Kidney glomerular epithelial cell (primary cell): ENCODE data around the gene INHBB.
"Not testable (repeated sequence)": the region's sequence is repeated elsewhere in the genome, so short reads cannot be mapped to it uniquely, and the experiment has no call there.

Experiments
- DNase-seq: peaks from one replicate; lab custom pipeline; 2025; lab: John Stamatoyannopoulos, UW

The INHBB gene

DNA sequence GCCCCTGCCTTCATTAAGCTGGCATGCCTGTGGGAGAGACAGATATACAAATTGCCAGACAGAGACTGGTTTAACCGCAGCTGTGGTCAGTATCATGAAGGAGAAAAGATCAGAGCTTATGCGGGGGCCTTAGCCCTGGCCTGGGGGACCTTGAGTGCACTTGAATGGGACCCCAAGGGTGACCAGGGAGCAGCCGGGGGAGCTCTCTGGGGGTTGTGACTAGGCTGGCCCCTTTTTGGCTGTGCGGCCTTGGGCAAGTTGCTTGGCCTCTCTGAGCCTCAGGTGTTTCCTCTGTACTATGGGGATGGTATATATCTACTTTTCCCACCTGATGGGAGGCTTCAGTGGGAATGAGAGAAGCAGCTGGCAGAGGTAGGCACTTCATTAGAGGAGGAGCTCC is 35.7 kb downstream of the INHBB start:
- no peak for DNase-seq

DNA sequence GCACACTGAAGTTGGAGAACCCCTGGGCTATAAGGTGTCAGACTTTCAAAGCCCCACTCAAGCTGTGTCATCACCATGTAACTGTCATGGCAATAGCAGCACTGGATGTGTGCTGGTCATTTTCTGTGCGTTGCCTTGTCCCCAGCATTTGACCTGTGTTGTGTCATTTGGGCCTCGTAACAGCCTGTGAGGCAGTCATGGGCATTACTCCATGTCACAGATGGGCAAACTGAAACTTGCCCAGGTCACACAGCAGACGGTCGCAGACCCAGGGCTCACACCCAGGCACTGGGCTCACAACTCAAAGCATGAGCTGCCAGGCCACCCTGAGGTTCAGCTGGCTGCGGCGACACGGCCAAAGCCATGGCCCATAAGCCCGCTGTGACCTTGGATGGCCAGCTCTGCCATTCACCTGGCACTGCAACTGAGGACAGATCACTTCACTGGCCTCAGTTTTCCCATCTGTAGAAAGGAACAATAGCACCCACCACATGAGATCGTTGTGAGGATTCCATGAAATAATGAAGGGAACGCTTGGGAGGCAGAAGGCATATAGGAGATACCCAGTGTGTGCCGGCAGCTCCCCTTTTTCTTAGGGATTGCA is 36.7 kb downstream of the INHBB start:
- no peak for DNase-seq

DNA sequence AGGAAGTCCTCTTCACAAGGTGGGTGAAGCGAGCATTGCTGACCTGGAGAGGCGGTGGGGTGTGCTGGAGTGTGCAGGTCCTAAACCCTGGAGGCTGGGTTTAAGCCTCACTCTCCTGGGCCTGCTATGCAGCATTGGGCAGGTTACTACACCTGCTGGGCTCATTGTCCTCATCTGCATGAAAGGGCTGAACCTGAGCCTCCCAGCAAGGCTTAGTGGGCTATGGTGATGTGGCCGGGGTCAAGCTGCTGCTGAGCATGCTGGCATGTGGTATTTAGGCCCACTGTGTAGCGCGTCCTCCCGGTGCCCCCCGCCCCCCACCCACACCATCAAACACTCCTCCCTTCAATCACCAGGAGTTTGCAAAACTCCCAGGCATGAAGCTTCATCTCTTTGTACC is 37.3 kb downstream of the INHBB start:
- no peak for DNase-seq

DNA sequence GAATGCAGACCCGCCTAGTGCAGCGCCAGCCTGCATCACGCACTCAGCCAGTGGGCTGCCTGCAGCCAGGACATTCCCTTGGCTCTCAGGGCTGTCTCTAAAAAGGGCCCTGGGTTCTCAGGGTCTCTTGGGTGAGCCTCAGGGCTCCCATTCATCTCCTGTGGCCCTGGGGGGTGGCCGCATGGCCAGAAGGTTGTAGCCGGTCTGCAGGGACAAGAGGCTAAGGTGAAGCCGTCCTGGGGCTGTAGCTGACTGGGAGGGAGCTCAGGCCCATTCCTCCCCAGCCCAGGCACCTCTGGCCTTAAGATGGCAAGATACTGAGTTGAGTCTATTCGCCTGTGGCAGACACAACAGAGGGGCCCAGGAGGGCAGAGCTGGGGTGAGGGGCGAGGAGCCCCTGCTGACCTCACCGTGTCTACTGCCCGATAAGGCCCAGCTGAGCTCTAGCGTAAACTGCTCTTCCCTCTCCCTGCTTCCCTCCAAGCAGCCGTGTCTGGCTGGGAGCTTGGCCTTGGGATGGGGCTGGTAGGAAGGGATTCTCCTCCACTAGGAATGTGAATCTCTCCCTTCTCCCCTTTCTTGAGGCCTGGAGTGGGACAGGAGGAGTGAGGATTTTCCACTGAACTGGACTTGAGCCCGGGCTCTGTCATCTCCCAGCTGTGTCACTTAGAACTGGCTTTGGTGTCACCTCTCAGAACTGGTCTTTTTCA is 37.9 kb downstream of the INHBB start:
- DNase-seq = no peak

DNA sequence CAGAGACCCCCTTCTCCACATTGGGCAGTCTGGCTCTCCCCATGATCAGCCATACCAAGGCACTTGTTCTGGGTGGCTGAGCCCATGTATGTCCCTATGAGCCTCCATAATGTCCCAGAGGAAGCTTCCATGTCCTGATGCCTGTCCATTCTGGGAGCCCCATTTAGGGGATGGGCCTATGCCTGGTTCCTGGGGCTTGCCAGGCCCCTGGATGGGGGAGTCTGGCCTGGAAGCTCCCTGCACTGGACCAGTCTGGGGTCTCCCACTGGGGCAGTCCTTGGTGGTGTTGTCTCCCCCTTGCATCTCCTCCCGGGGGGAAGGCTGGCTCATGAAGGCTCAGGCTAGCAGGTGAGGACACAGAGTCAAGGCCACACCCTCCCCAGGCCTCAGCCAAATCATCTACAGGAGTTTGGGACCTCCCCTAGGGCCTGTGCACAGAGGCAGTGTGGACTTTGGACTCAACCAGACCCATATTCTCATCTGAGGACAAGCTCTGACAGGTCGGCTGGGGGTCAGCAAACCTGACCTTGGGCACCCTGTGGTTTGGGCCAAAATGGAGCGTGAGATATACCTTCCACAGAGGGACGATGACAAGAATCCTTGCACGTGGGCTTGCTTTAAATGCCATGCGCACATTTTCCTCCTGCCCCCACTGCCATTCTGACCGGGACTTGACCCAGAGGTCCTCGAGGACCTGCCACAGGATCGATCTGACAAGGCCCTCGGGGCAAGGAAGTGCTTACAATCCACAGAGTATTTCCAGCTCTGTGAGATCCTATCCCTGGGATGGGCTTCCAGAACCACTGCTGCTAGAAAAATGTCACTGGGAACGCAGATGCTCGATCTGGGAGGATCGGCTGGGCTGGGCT is 38.8 kb downstream of the INHBB start:
- DNase-seq = no peak

DNA sequence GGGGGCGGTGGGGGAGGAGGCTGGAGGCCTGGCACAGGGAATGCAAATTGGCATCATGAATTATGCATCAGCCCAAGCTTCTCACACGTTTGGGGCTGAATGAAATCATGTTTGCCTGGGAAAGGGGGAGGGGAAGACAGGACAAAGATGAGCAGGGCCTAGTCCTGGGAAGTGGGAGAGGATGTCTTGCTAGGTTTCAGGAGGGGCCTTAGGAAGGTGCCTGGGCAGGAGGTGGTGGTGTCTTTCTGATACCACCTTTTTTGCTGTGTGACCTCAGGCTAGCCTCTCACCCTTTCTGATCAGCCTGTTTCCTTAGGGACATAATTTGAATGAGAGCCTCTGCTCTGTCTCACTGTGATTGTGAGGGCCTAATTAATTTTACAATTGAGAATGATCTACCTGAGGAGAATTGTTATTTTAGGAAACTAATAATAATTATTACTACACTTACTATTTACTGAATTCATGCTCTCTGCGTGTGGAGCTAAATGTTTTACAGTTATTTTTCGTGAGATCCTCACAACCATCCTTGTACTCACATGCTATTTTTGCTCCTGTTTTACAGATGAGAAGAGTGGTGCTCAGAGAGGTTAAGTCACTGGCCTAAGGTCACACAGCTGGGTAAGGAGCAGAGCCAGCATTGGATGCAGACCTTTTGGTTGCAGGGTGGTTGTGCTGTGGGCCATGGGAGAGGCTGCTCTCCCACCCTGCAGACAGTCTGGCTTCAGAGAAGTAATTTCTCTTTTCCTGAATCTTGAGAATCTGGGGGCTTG is 39.6 kb downstream of the INHBB start:
- no peak for DNase-seq

DNA sequence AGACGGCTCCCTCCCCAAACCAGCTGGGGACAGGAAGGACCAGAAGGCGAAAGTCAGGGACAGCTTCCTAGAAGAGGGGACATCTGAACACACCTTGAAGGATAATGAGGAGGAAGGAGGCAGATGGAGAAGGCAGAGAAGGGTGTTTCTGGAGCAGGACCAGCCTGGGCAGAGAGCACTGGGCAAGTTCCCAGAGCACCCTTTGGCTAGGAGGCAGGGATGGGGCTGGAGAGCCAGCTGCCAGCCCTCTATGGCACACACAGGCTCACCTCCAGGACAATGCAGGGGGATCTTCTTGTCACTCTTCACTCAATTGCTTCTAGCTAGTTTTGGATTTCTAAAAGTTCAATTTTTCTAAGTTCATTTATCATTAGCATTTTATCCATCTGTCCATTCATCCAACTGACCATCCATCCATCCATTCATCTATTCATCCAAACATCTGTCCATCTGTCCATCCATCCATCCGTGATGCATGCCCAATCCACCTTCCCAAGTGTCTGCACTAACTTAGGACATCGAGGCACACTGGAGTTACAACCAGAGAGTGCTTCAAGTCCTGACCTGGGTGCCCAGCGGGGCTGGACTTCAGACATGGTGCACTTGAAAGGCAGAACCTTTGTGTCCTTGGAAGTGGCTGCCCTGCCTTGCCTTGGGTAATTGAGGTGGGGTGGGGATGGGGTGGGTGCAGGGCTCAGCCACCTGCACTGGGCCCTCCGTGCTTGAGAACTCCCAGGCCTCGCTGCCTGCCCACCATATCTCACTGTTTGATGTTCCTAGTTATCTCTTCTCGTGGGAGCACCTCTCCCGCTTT is 42.5 kb downstream of the INHBB start:
- no peak for DNase-seq

DNA sequence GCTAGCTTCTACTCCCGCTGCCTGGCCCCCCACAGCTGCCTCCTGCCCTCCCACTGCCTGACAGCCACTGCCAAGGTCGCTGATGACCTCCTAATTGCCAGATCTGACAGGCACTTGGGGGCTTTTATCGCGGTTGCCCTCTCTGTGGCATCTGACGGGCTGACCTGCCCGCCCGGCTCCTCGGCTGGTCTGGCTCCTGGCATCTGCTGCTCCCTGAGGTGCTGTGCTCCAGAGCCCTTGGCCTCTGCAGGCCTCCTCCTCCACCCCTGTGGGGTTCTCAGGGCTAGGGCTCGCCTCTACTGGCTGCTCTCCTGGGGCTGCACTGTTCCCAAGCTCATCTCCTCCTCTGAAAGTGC is 43.1 kb downstream of the INHBB start:
- no peak for DNase-seq

DNA sequence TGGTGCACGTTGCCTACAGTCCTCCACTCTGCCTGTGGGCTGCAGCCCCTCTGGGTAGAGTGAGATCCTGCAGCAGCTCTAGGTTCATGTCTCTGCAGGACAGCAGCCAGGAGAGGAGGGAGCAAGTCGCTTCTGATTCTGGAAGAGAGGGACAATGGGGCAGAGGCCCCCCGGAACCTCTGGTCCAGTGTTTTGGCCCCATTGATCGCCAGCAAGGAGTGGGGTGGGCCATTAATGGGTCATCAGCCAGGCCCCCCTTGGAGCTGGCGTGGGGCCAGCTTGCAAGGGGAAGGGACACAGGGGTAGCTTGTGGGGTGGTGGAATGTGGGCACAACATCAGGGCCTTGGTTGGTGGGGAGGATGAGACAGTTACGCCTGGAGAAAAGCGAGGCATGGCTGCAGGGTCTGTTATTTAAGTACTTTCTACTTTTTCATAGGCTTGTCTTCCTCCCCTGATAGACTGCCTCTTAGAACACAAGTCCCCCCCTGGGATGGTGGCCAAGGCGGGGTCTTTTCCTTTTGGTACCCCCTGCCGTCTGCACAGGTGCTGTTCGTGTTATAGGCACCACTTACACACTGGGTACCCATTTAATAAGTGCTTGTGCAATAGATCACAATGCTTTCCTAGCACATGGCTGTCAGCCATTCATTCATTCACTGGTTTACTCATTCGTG is 44.6 kb downstream of the INHBB start:
- DNase-seq = no peak

DNA sequence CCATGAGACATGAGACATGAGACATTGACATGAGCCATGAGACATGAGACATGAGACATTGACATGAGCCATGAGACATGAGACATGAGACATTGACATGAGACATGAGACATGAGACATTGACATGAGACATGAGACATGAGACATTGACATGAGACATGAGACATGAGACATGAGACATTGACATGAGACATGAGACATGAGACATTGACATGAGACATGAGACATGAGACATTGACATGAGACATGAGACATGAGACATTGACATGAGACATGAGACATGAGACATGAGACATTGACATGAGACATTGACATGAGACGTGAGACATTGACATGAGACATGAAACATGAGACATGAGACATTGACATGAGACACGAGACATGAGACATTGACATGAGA is 45.4 kb downstream of the INHBB start:
- DNase-seq = not testable (repeated sequence)

DNA sequence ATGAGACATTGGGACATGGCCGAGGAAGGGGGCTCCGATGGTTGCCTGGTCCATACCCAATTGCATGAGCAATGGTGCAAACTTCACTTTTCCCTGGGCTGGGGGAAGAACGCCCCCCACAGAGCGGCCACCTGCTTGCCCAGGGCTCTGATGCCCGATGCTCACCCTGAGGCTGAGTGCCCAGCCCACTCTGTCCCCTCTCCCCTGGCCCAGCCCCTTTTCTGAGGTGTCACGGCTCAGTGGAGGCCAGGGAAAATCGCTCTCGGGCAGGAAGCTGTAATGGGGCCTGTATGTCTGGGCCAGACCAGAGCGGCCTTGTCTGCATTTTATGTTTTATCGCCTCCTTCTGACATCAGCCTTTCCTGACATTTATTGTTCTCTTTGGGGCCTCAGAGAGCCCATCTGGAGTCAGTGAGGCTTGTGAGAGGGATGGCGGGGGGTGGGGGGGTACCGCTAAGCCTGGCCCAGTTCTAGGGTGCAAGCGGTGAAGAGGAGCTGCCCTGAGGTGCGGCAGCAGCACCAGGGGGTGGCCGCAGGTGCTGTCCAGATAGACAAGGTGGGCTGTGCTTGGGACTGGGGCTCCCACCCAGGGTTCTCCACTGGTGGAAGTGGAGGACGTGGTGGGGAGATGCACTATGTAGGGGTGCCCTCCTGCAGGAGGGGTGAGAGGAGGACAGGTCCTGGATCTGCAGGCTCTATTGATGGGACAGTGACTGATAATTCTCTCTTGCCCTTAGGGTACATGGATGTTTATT is 46.2 kb downstream of the INHBB start:
- DNase-seq = no peak

DNA sequence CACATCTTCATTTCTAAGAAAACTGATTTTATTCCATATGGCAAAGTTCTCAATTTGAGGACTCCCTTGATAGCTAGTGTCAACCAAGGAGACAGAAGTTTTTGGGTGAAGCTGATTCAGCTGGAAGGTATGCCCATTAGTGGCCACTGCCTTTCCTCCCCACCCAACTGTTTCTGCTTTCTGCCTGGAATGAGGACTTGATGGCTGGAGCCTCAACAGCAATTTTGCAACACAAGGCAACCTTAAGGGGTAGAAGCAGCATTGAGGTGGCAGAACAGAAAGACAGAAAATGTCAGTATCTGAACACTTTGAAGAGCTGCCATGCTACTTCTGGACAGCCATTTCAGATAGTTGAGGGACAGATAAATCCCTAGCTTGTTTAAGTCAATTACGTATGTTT is 47.0 kb downstream of the INHBB start:
- DNase-seq = no peak

DNA sequence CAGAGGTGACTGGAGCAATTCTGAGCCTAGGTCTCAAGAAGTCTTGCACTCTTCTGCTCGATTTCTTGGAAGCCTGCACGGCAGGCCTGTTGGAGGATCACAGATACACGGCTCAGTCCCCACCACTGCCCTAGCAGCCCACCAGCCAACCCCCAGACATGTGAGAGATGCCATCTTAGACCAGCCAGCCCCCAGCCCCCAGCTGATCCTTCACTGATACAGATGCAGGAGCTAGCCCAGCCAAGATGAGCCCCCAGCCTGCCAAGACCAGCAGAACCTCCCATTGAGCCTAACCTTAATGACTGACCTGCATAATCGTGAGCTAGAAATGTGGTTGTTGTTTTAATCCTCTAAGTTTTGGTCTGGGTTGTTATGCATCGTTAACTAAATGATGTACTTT is 47.5 kb downstream of the INHBB start:
- DNase-seq = no peak

DNA sequence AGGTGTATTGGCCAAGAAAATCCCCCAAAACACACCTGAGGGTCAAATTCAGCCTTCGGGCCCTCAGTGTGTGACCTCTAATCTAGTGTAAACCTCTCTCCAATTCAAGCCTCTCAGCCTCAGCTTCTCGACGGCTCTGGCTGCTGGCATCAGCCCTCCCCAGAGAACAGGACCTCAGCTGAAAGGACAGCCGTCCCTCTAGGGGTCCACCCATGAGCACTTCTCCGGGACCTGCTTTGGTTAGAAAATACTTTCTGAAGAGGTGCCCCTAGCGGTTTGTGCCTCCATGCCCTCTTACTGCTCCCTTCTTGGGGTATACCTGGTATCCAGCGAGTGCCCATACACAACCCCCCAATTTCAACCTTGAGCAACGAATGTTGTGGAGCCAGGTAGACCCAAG is 48.8 kb downstream of the INHBB start:
- DNase-seq = no peak

DNA sequence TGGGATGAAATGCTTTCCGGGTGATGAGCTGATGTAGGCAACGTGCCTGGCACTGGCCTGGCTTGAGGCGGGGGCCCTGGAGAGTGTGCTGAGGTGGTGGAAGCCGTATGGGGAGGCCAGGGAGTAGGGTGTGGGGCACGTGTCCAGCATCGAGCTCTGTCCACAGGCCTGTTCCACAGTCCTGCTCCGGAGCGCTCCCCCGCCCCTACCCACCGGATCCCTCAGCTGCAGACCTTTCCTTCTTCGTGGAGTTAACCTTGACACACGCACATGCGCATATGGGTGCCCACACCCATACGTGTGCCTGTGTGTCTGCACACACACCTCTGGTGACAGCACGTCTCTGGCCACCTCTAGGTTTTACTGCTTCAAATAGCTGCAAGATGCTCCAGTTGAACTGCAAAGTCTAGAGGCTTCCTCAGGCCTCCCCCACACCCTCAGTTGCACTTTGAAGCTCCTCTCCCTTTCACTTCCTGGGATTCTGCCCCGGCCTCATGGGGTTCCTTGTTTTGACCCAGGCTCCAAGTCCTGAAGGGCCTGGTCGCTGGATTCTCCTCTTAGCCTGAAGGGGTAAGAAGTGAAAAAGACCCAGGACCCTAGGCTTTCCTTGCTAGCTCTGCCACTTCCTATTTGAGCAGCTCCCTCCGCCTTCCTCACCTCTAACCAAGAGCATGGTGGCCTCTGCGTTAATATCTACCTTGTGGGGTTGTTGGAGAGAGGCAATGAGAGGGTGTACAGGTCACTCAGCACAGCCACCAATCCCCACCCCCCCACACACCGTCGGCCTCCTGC is 49.5 kb downstream of the INHBB start:
- DNase-seq = no peak

DNA sequence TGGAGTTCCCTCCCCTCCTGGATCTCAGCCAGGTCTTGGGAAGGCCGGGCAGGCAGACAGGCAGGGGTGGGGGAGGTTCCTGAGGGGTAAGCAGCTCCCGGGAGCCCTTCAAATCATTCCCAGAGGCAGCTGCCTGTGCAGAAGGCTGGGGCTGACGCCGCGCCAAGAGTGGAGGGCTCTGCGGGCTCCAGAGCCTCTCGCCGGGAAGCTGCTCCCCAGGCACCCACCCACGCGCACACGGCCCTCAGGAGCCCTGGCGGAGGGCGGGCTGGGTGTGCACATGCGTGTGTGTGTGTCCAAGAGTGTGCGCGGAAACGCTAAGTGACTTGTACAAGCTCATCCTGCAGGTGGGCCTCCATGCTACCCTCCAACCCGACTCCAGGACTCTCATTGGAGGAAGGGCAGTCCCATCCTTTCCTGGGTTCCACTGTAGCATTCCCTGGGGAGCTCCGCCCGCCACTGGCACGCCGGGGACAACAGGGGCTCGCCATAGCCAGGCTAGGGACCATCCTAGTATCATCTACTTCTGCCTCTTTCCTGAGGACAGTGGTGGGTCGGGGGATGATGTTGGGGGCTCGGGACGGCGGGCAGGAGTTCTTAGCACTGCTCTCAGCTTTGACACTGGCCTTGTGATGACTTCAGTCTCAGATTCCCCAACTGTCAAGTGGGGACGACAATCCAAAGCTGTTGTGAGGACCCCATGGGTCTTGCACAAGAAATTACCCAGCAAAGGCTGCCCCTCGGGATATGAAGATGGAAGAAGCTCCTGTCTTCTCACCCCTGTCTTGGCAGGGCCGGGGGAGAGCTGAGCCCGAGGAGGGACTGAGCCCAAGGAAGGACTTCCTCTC is 50.3 kb downstream of the INHBB start:
- DNase-seq = peak; percentile 7

DNA sequence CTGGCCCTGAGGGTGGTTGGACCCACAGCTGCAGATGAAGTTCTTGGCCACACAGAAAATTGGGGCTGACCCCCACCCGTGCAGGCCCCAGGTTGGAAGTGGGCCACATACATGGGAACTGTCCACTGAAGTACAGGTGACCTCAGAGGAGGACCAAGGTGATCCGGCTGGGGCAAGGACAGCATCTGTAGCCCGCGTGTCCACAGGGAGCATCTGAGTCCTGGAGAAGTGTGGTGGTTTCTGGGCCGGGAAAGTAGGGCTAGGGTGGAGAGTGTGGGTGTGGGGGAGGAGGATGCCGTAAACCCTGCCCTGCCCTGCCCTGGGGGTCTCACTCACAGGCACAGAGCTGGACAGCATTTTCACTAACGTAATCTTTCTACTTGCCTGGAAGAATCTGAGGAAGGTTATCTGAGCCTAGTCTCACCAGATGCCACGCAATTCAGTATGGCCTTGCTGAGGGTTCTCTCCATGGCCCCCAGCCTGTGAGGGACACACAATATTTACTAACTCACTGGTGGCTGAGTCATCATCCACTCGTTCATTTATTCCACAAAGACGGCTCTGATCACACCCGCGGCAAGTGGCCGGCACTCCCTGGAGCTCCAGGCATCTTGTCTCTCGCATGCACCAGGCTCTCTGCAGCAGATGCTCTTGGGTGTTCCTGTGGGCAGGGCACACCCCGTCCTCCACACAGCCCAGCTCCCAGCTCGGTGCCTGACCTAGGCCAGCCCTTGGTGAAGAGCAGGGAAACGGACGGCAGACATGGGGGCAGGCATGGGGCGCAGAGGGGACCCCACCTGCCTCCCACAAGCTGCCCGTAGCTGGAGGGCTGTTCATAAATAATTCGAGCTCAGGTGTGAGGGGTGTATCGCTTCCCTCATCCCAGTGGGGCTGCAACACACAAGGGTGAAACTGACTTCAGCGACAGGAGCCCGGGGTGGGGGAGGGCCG is 51.2 kb downstream of the INHBB start:
- no peak for DNase-seq
